Measurements from ENCODE around the gene CFAP46.
"Not testable (repeated sequence)": the region's sequence is repeated elsewhere in the genome, so short reads cannot be mapped to it uniquely, and the experiment has no call there.

GRCh38 chr10:132888446-132888845 is 53.9 kb downstream of the CFAP46 start:
- not testable (repeated sequence) for TF ChIP-seq CTCF (conservative IDR thresholded peaks at IDR 0.05; ENCODE audit: low read length); EZH2phosphoT487 (IDR thresholded peaks at IDR 0.05; ENCODE audit: borderline replicate concordance, low read depth, low read length)
